RWPE2 (cell line): Measurements from ENCODE around the gene SOX6.
"Not testable (repeated sequence)": the region's sequence is repeated elsewhere in the genome, so short reads cannot be mapped to it uniquely, and the experiment has no call there.

ENCODE experiments used
- ATAC-seq: fragments of 200-7000 bp; cut with Tn5 transposase; 3 replicates; pipeline ENCODE4 v1.9.1; 2021; ENCODE audit warnings: low read depth
- DNase-seq: peaks from one replicate; pipeline ENCODE4 v3.0.0-alpha.2; 2020; ENCODE audit warnings: low spot score
- H3K27ac ChIP-seq: fragments of 450-650 bp; 2 replicates; pipeline ENCODE4 v1.5.1; 2017; ENCODE audit warnings: mild to moderate bottlenecking; ENCODE audit not compliant: poor library complexity, severe bottlenecking
- H3K27me3 ChIP-seq: fragments of 250-450 bp; sonication (Bioruptor Pico); 2 replicates; pipeline ENCODE4 v1.5.1; 2021; ENCODE audit warnings: mild to moderate bottlenecking, moderate library complexity; ENCODE audit not compliant: insufficient read depth, poor library complexity, severe bottlenecking
- H3K36me3 ChIP-seq: fragments of 250-450 bp; sonication (Bioruptor Pico); 2 replicates; pipeline ENCODE4 v1.5.1; 2020; ENCODE audit warnings: low read depth, mild to moderate bottlenecking, moderate library complexity
- H3K4me1 ChIP-seq: fragments of 250-450 bp; sonication (Bioruptor Pico); 2 replicates; pipeline ENCODE4 v1.5.1; 2021; ENCODE audit warnings: mild to moderate bottlenecking, moderate library complexity; ENCODE audit not compliant: insufficient read depth, poor library complexity, severe bottlenecking
- H3K4me3 ChIP-seq: fragments of 250-450 bp; sonication (Bioruptor Pico); 2 replicates; pipeline ENCODE4 v1.5.1; 2021; ENCODE audit warnings: mild to moderate bottlenecking, moderate library complexity; ENCODE audit not compliant: severe bottlenecking
- H3K9me3 ChIP-seq: fragments of 250-450 bp; sonication (Bioruptor Pico); 2 replicates; pipeline ENCODE4 v1.5.1; 2021; ENCODE audit warnings: mild to moderate bottlenecking, moderate library complexity; ENCODE audit not compliant: severe bottlenecking
- TF ChIP-seq, protein P1 (sequence below): fragments of 450-650 bp; IDR thresholded peaks from one replicate; pipeline ENCODE4 v1.5.1; 2017; ENCODE audit warnings: mild to moderate bottlenecking, moderate library complexity; ENCODE audit not compliant: poor library complexity, severe bottlenecking

Gene SOX6

GRCh38 chr11:16148301-16148931, 207.9 kb downstream of the SOX6 start:
- ATAC-seq (no peak), DNase-seq (no peak)
- Histone ChIP-seq H3K4me3 (no peak overlapping the region), H3K27me3 (no peaks in the 10 kb centered on the region), H3K36me3 (no peaks in the 10 kb centered on the region), H3K4me1 (peaks cover 4% of the 10 kb centered on the region), H3K9me3 (no peaks in the 10 kb centered on the region), H3K27ac (no peak overlapping the region)
- TF ChIP-seq, protein P1, sequence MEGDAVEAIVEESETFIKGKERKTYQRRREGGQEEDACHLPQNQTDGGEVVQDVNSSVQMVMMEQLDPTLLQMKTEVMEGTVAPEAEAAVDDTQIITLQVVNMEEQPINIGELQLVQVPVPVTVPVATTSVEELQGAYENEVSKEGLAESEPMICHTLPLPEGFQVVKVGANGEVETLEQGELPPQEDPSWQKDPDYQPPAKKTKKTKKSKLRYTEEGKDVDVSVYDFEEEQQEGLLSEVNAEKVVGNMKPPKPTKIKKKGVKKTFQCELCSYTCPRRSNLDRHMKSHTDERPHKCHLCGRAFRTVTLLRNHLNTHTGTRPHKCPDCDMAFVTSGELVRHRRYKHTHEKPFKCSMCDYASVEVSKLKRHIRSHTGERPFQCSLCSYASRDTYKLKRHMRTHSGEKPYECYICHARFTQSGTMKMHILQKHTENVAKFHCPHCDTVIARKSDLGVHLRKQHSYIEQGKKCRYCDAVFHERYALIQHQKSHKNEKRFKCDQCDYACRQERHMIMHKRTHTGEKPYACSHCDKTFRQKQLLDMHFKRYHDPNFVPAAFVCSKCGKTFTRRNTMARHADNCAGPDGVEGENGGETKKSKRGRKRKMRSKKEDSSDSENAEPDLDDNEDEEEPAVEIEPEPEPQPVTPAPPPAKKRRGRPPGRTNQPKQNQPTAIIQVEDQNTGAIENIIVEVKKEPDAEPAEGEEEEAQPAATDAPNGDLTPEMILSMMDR = no peak

DNA sequence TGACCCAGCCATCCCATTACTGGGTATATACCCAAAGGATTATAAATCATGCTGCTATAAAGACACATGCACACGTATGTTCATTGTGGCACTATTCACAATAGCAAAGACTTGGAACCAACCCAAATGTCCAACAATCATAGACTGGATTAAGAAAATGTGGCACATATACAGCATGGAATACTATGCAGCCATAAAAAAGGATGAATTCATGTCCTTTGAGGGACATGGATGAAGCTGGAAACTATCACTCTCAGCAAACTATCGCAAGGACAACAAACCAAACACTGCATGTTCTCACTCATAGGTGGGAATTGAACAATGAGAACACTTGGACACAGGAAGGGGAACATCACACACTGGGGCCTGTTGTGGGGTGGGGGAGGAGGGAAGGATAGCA, 209.4 kb downstream of the SOX6 start:
- H3K4me3 ChIP-seq, H3K9me3 ChIP-seq, H3K36me3 ChIP-seq, H3K27me3 ChIP-seq, H3K4me1 ChIP-seq, ATAC-seq, H3K27ac ChIP-seq, DNase-seq: not testable (repeated sequence)

DNA sequence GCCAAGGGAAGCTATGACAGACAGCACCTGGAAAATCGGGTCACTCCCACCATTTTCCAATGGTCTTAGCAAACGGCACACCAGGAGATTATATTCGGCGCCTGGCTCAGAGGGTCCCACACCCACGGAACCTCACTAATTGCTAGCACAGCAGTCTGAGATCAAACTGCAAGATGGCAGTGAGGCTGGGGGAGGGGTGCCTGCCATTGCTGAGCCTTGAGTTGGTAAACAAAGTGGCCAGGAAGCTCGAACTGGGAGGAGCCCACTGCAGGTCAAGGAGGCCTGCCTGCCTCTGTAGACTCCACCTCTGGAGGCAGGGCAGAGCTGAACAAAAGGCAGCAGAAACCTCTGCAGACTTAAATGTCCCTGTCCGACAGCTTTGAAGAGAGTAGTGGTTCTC, 214.7 kb downstream of the SOX6 start:
- not testable (repeated sequence) for DNase-seq, H3K27me3 ChIP-seq, H3K27ac ChIP-seq, H3K36me3 ChIP-seq, H3K4me1 ChIP-seq, H3K9me3 ChIP-seq, ATAC-seq, H3K4me3 ChIP-seq

DNA sequence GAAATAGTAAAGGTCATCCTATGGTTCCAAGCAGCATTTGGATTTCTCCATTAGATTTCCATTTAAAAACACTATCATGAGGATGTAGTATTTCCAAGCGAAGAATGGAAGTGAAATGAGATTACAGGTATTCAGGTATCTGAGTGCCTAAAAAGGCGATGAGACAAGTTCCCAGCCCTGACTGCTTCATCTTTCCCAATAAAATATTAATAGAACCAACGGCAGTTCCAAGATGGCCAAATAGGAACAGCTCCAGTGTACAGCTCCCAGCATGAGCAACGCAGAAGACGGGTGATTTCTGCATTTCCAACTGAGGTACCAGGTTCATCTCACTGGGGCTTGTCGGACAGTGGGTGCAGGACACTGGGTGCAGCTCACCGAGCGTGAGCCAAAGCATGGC, 215.2 kb downstream of the SOX6 start:
- not testable (repeated sequence) for ATAC-seq, H3K36me3 ChIP-seq, H3K9me3 ChIP-seq, H3K4me1 ChIP-seq, H3K27me3 ChIP-seq, DNase-seq, H3K27ac ChIP-seq, H3K4me3 ChIP-seq

GRCh38 chr11:16136792-16137390, 219.5 kb downstream of the SOX6 start:
- no peak for DNase-seq
- ATAC-seq = no peak
- TF ChIP-seq, protein P1 = no peak
- H3K27me3 ChIP-seq = no peaks in the 10 kb centered on the region
- no peaks in the 10 kb centered on the region for H3K36me3 ChIP-seq
- H3K9me3 ChIP-seq = no peaks in the 10 kb centered on the region
- no peak overlapping the region for H3K27ac ChIP-seq
- no peak overlapping the region for H3K4me3 ChIP-seq
- no peaks in the 10 kb centered on the region for H3K4me1 ChIP-seq

DNA sequence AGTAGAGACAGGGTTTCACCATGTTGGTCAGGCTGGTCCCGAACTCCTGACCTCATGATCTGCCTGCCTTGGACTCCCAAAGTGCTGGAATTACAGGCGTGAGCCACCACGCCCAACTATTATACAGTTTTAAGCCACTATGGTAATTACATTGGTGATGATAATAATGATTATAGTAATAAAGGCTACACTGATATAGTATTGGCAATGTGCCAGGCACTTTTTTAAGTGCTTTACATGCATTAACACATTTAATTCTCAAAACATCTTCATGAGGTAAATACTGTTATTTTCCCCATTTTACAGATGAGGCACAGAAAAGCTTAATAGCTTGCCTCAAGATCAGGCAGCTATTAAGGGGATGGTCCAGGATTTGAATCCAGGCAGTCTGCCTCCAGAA, 222.5 kb downstream of the SOX6 start:
- DNase-seq = no peak
- TF ChIP-seq, protein P1 = no peak
- H3K9me3 ChIP-seq = no peaks in the 10 kb centered on the region
- H3K4me3 ChIP-seq = no peak overlapping the region
- no peak for ATAC-seq
- H3K27me3 ChIP-seq = no peaks in the 10 kb centered on the region
- H3K36me3 ChIP-seq = no peaks in the 10 kb centered on the region
- no peaks in the 10 kb centered on the region for H3K4me1 ChIP-seq
- H3K27ac ChIP-seq = no peak overlapping the region
